Esophagus squamous epithelium (tissue), 4 donors: ENCODE measurements around the gene CD200.

Source experiments
- CTCF ChIP-seq, 6 experiments: fragments of 450-650 bp in 4 of 6; fragments of 200-600 bp in 2 of 6; sonication (generic) in 2 of 6; IDR thresholded peaks; one replicate each; pipeline ENCODE4 v1.5.1; 2016 to 2019; ENCODE audit warnings: antibody characterized with exemption in 6 of 6, mild to moderate bottlenecking in 4 of 6, moderate library complexity in 4 of 6
- POLR2A ChIP-seq, 4 donors: fragments of 450-650 bp; IDR thresholded peaks; one replicate each; pipeline ENCODE4 v1.6.1; 2017; ENCODE audit warnings: antibody characterized with exemption in 4 of 4, mild to moderate bottlenecking in 4 of 4, moderate library complexity in 3 of 4

GRCh38 chr3:112333002-112333380 is at the start of gene CD200:
- TF ChIP-seq CTCF (IDR thresholded peaks at IDR 0.05) = peak in 1 of 6 experiments; percentile 6
- peak in 2 of 4 donors; percentile 27 to 56 for TF ChIP-seq POLR2A (IDR thresholded peaks at IDR 0.05)
